Trophoblast cell (in vitro differentiated cells and primary cell): Measurements from ENCODE around the gene IGF2BP3.
"Not testable (repeated sequence)": the region's sequence is repeated elsewhere in the genome, so short reads cannot be mapped to it uniquely, and the experiment has no call there.

ENCODE experiments used
- DNase-seq, 2 donors: peaks; one replicate each; pipeline ENCODE4 v3.0.0-alpha.2; 2016
- H2AFZ ChIP-seq: 2 replicates; pipeline ENCODE4 v1.6.1; 2013; ENCODE audit warnings: low read length, moderate library complexity, mild to moderate bottlenecking; ENCODE audit not compliant: insufficient read depth, poor library complexity
- H2AK5ac ChIP-seq: 2 replicates; pipeline ENCODE4 v1.6.1; 2013; ENCODE audit warnings: mild to moderate bottlenecking, low read length
- H2BK120ac ChIP-seq: 2 replicates; pipeline ENCODE4 v1.6.1; 2013; ENCODE audit warnings: low read length, mild to moderate bottlenecking, moderate library complexity; ENCODE audit not compliant: insufficient read depth, poor library complexity
- H2BK12ac ChIP-seq: 2 replicates; pipeline ENCODE4 v1.6.1; 2013; ENCODE audit warnings: mild to moderate bottlenecking, low read length, moderate library complexity
- H2BK5ac ChIP-seq: 2 replicates; pipeline ENCODE4 v1.6.1; 2013; ENCODE audit warnings: low read length, low read depth, moderate library complexity, mild to moderate bottlenecking; ENCODE audit not compliant: poor library complexity
- H3K14ac ChIP-seq: 2 replicates; pipeline ENCODE4 v1.6.1; 2013; ENCODE audit warnings: mild to moderate bottlenecking, low read length
- H3K18ac ChIP-seq: 2 replicates; pipeline ENCODE4 v1.6.1; 2013; ENCODE audit warnings: mild to moderate bottlenecking, low read length
- H3K23ac ChIP-seq: 2 replicates; pipeline ENCODE4 v1.6.1; 2013; ENCODE audit warnings: low read length
- H3K27ac ChIP-seq: 2 replicates; pipeline ENCODE4 v1.5.1; 2013; ENCODE audit warnings: low read depth, mild to moderate bottlenecking, inconsistent platforms, low read length, moderate library complexity
- H3K27me3 ChIP-seq: 2 replicates; pipeline ENCODE4 v1.6.1; 2013; ENCODE audit warnings: inconsistent platforms, mild to moderate bottlenecking, low read length, moderate library complexity; ENCODE audit not compliant: insufficient read depth
- H3K36me3 ChIP-seq, 2 experiments: 1 replicate in 1 of 2; 2 replicates in 1 of 2; pipeline ENCODE4 v1.6.1; 2013; ENCODE audit warnings: low read length in 2 of 2, mild to moderate bottlenecking in 2 of 2, moderate library complexity in 1 of 2; ENCODE audit not compliant: insufficient read depth in 2 of 2, control insufficient read depth in 1 of 2
- H3K4ac ChIP-seq: 2 replicates; pipeline ENCODE4 v1.6.1; 2013; ENCODE audit warnings: low read depth, mild to moderate bottlenecking, low read length, moderate library complexity
- H3K4me1 ChIP-seq, 2 experiments: 1 replicate in 1 of 2; 2 replicates in 1 of 2; pipeline ENCODE4 v1.6.1; 2013; ENCODE audit warnings: low read length in 2 of 2, mild to moderate bottlenecking in 2 of 2, moderate library complexity in 1 of 2; ENCODE audit not compliant: insufficient read depth in 2 of 2, control insufficient read depth in 1 of 2
- H3K4me2 ChIP-seq: 2 replicates; pipeline ENCODE4 v1.6.1; 2013; ENCODE audit warnings: inconsistent platforms, mild to moderate bottlenecking, low read length, moderate library complexity
- H3K4me3 ChIP-seq: 2 replicates; pipeline ENCODE4 v1.5.1; 2013; ENCODE audit warnings: mild to moderate bottlenecking, low read depth, low read length, inconsistent platforms
- H3K79me1 ChIP-seq: one replicate; pipeline ENCODE4 v1.6.1; 2013; ENCODE audit warnings: low read length
- H3K79me2 ChIP-seq: 2 replicates; pipeline ENCODE4 v1.6.1; 2013; ENCODE audit warnings: low read length, mild to moderate bottlenecking; ENCODE audit not compliant: control insufficient read depth, insufficient read depth, poor library complexity
- H3K9ac ChIP-seq: 2 replicates; pipeline ENCODE4 v1.6.1; 2013; ENCODE audit warnings: mild to moderate bottlenecking, low read length
- H3K9me3 ChIP-seq: 2 replicates; pipeline ENCODE4 v1.6.1; 2013; ENCODE audit warnings: low read depth, mild to moderate bottlenecking, control low read depth, inconsistent platforms, low read length; ENCODE audit not compliant: insufficient read depth
- H4K12ac ChIP-seq: 2 replicates; pipeline ENCODE4 v1.6.1; 2013; ENCODE audit warnings: low read depth, mild to moderate bottlenecking, low read length, moderate library complexity
- H4K8ac ChIP-seq: 2 replicates; pipeline ENCODE4 v1.6.1; 2013; ENCODE audit warnings: low read depth, mild to moderate bottlenecking, low read length, moderate library complexity
- H4K91ac ChIP-seq: one replicate; pipeline ENCODE4 v1.6.1; 2013; ENCODE audit warnings: low read depth, mild to moderate bottlenecking, low read length, moderate library complexity
- WGBS: extraction: QIAGEN DNeasy Blood & Tissue Kit; methylation state at CpG from one replicate; pipeline ENCODE4 v1.1.7; 2013; ENCODE audit warnings: missing lambda C conversion rate; ENCODE audit not compliant: insufficient read length, insufficient coverage; ENCODE audit errors: extremely low coverage; 5-methylcytosine and 5-hydroxymethylcytosine counted together

The IGF2BP3 gene

DNA sequence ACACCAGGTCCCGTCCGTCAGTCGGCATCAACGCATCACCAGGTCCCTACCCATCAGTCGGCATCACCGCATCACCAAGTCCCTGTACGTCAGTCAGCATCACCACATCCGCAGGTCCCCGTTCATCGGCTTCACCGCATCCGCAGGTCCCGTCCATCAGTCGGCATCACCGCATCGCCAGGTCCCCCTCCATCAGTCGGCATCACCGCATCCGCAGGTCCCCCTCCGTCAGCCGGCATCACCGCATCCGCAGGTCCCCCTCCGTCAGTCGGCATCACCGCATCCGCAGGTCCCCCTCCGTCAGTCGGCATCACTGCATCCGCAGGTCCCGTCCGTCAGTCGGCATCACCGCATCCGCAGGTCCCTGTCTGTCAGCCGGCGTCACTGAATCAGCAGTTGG is 55.1 kb downstream of the IGF2BP3 start:
- Histone ChIP-seq H3K23ac (no peak overlapping the region), H4K8ac (no peak overlapping the region), H3K27me3 (no peaks in the 10 kb centered on the region), H3K4me3 (no peak overlapping the region), H3K14ac (no peak overlapping the region), H3K4ac (no peak overlapping the region), H3K79me1 (no peaks in the 10 kb centered on the region), H2BK12ac (no peak overlapping the region), H3K79me2 (no peaks in the 10 kb centered on the region), H3K9me3 (peaks cover 4% of the 10 kb centered on the region), H2AK5ac (no peak overlapping the region), H3K9ac (no peak overlapping the region), H3K18ac (no peak overlapping the region), H4K91ac (no peak overlapping the region), H3K27ac (no peak overlapping the region), H2BK5ac (no peak overlapping the region), H3K36me3 (peaks cover 18 to 23% of the 10 kb centered on the region in 2 experiments), H4K12ac (no peak overlapping the region), H3K4me1 (no peaks in the 10 kb centered on the region), H2BK120ac (no peak overlapping the region), H3K4me2 (no peak overlapping the region), H2AFZ (no peak overlapping the region)
- WGBS = no CpG with 5 or more reads among the region's 37 CpGs
- no peak for DNase-seq

DNA sequence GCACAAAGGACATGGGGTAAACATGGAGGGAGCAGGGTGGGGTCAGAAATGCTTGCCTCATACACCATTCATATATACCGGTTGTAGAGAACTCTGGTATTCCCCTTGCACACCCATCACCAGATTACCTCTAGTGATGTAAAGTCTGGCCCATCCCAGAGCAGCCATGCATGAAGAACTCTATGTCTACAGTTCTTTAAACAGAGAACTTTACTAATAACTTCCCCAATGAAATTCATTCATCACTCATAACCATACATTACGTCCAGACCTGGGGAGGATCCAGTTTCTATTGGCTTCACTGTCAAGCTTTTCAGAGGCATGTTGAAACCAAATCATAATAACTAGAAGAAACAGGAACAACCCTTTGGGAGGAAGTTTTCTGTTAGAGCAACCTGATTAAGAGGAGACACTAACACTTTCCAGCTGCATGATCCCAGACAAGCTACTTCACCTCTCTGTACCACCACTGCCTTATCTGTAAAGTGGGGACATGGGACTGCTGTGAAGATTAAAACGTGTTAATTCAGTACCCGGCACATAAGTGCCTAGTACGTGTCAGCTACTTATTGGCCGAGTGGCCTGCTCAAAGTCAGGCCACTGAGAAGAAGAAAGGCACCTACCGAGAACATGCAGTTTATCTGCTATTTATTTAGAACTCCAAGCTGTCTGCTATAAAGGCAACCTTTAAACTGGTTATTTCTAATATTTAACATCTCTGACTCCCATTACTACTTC is 59.7 kb downstream of the IGF2BP3 start:
- Histone ChIP-seq H4K91ac (no peak overlapping the region), H3K18ac (no peak overlapping the region), H3K27me3 (no peaks in the 10 kb centered on the region), H3K14ac (no peak overlapping the region), H2BK12ac (no peak overlapping the region), H3K36me3 (peaks cover 23 to 33% of the 10 kb centered on the region in 2 experiments), H3K4me2 (no peak overlapping the region), H3K4me1 (no peaks in the 10 kb centered on the region), H3K4ac (no peak overlapping the region), H3K9ac (no peak overlapping the region), H3K79me2 (no peaks in the 10 kb centered on the region), H2AFZ (no peak overlapping the region), H3K23ac (no peak overlapping the region), H4K8ac (no peak overlapping the region), H2BK5ac (no peak overlapping the region), H3K4me3 (no peak overlapping the region), H3K27ac (no peak overlapping the region), H2BK120ac (no peak overlapping the region), H4K12ac (no peak overlapping the region), H3K79me1 (no peaks in the 10 kb centered on the region), H3K9me3 (peaks cover 4% of the 10 kb centered on the region), H2AK5ac (no peak overlapping the region)
- WGBS = no CpG with 5 or more reads among the region's 7 CpGs
- DNase-seq = no peak

DNA sequence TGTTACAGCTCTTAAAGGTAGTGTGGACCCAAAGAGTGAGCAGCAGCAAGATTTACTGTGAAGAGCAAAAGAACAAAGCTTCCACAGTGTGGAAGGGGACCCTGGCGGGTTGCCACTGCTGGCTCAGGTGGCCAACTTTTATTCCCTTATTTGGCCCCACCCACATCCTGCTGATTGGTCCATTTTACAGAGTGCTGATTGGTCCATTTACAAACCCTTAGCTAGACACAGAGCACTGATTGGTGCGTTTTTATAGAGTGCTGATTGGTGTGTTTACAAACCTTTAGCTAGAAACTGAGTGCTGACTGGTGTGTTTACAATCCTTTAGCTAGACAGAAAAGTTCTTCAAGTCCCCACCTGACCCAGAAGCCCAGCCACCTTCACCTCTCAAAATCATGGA is 63.7 kb downstream of the IGF2BP3 start:
- not testable (repeated sequence) for H2AFZ ChIP-seq, H4K12ac ChIP-seq, H3K79me2 ChIP-seq, H3K4me3 ChIP-seq, H3K4me2 ChIP-seq, H4K91ac ChIP-seq, H3K79me1 ChIP-seq, H3K4me1 ChIP-seq, H3K27ac ChIP-seq, H3K9me3 ChIP-seq, H2BK120ac ChIP-seq, H3K18ac ChIP-seq, DNase-seq, H3K14ac ChIP-seq, H2BK5ac ChIP-seq, H3K23ac ChIP-seq, H3K27me3 ChIP-seq, H2AK5ac ChIP-seq, H2BK12ac ChIP-seq, H3K9ac ChIP-seq, H4K8ac ChIP-seq, H3K4ac ChIP-seq
- H3K36me3 ChIP-seq = peaks cover 8 to 15% of the 10 kb centered on the region in 2 experiments
- no CpG with 5 or more reads among the region's 2 CpGs for WGBS

GRCh38 chr7:23405240-23405618 is 65.1 kb downstream of the IGF2BP3 start:
- H4K8ac ChIP-seq = no peak overlapping the region
- no peak overlapping the region for H3K4me3 ChIP-seq
- no peak overlapping the region for H2BK12ac ChIP-seq
- H3K9me3 ChIP-seq = no peaks in the 10 kb centered on the region
- H3K27ac ChIP-seq = no peak overlapping the region
- WGBS = no CpG with 5 or more reads among the region's 3 CpGs
- H4K91ac ChIP-seq = no peak overlapping the region
- peaks cover 0 to 4% of the 10 kb centered on the region in 2 experiments for H3K4me1 ChIP-seq
- DNase-seq = no peak
- H3K18ac ChIP-seq = no peak overlapping the region
- no peak overlapping the region for H3K4ac ChIP-seq
- H3K27me3 ChIP-seq = no peaks in the 10 kb centered on the region
- H3K79me1 ChIP-seq = no peaks in the 10 kb centered on the region
- no peaks in the 10 kb centered on the region for H3K79me2 ChIP-seq
- H3K14ac ChIP-seq = no peak overlapping the region
- H3K9ac ChIP-seq = no peak overlapping the region
- H3K23ac ChIP-seq = no peak overlapping the region
- H4K12ac ChIP-seq = no peak overlapping the region
- peaks cover 8 to 13% of the 10 kb centered on the region in 2 experiments for H3K36me3 ChIP-seq
- no peak overlapping the region for H2AK5ac ChIP-seq
- H2AFZ ChIP-seq = no peak overlapping the region
- H2BK120ac ChIP-seq = no peak overlapping the region
- H2BK5ac ChIP-seq = no peak overlapping the region
- no peak overlapping the region for H3K4me2 ChIP-seq
